ENCODE results near the gene SLC18A2.

DNA sequence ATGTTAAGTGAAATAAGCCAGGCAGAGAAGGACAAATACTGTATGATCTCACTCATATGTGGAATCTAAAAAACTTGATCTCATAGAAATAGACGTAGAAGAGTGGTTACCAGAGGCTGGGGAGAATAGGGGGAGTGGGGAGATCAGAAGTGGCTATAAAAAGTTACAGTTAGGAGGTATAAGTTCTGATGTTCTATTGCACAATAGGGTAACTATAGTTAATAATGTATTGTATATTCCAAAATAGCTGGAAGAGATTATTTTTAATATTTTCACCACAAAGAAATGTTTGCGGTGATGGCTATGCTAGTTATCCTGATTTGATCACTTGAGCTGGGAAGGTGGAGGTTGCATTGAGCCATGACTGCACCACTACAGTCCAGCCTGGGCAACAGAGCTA, 53.8 kb downstream of the SLC18A2 start:
- TF ChIP-seq, protein P1, sequence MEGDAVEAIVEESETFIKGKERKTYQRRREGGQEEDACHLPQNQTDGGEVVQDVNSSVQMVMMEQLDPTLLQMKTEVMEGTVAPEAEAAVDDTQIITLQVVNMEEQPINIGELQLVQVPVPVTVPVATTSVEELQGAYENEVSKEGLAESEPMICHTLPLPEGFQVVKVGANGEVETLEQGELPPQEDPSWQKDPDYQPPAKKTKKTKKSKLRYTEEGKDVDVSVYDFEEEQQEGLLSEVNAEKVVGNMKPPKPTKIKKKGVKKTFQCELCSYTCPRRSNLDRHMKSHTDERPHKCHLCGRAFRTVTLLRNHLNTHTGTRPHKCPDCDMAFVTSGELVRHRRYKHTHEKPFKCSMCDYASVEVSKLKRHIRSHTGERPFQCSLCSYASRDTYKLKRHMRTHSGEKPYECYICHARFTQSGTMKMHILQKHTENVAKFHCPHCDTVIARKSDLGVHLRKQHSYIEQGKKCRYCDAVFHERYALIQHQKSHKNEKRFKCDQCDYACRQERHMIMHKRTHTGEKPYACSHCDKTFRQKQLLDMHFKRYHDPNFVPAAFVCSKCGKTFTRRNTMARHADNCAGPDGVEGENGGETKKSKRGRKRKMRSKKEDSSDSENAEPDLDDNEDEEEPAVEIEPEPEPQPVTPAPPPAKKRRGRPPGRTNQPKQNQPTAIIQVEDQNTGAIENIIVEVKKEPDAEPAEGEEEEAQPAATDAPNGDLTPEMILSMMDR (IDR thresholded peaks at IDR 0.05; ENCODE audit: low read depth, low read length, poor library complexity, severe bottlenecking): no peak
- no peak for TF ChIP-seq EZH2phosphoT487 (IDR thresholded peaks at IDR 0.05; ENCODE audit: borderline replicate concordance, low read length)
